ENCODE data around the gene XPO6.

The XPO6 gene

GRCh38 chr16:28210979-28211588 is 681 bp downstream of the XPO6 start:
- DNase-seq (ENCODE audit: low read depth in 2 of 2) = peak in 1 of 2 donors; percentile 34

GRCh38 chr16:28210264-28210663 is 1.5 kb downstream of the XPO6 start:
- no peak for DNase-seq (ENCODE audit: low read depth in 2 of 2)

GRCh38 chr16:28208824-28209223 is 2.9 kb downstream of the XPO6 start:
- no peak for DNase-seq (ENCODE audit: low read depth in 2 of 2)

GRCh38 chr16:28208131-28208530 is 3.6 kb downstream of the XPO6 start:
- no peak for DNase-seq (ENCODE audit: low read depth in 2 of 2)

- DNase-seq (ENCODE audit: low read depth in 2 of 2) = no peak
Measured at GRCh38 chr16:28207399-28207798, 4.4 kb downstream of the XPO6 start.

- DNase-seq (ENCODE audit: low read depth in 2 of 2) = no peak
Measured at GRCh38 chr16:28205974-28206373, 5.8 kb downstream of the XPO6 start.

GRCh38 chr16:28205117-28205899 is 6.5 kb downstream of the XPO6 start:
- DNase-seq (ENCODE audit: low read depth in 2 of 2) = no peak

GRCh38 chr16:28204622-28205021 is 7.1 kb downstream of the XPO6 start:
- DNase-seq (ENCODE audit: low read depth in 2 of 2) = no peak

- DNase-seq (ENCODE audit: low read depth in 2 of 2) = no peak
Measured at GRCh38 chr16:28204204-28204603, 7.6 kb downstream of the XPO6 start.

GRCh38 chr16:28202147-28202746 is 9.5 kb downstream of the XPO6 start:
- DNase-seq (ENCODE audit: low read depth in 2 of 2) = no peak

- DNase-seq (ENCODE audit: low read depth in 2 of 2) = no peak
Measured at GRCh38 chr16:28200661-28201060, 11.1 kb downstream of the XPO6 start.

GRCh38 chr16:28196387-28196987 is 15.3 kb downstream of the XPO6 start:
- no peak for DNase-seq (ENCODE audit: low read depth in 2 of 2)

GRCh38 chr16:28195859-28196258 is 15.9 kb downstream of the XPO6 start:
- DNase-seq (ENCODE audit: low read depth in 2 of 2) = no peak

- DNase-seq (ENCODE audit: low read depth in 2 of 2) = no peak
Measured at GRCh38 chr16:28193530-28194423, 18.0 kb downstream of the XPO6 start.

GRCh38 chr16:28192806-28193529 is 18.8 kb downstream of the XPO6 start:
- DNase-seq (ENCODE audit: low read depth in 2 of 2) = peak; percentile 54 to 58

- DNase-seq (ENCODE audit: low read depth in 2 of 2) = no peak
Measured at GRCh38 chr16:28191364-28191960, 20.3 kb downstream of the XPO6 start.

- DNase-seq (ENCODE audit: low read depth in 2 of 2) = no peak
Measured at GRCh38 chr16:28189245-28189644, 22.5 kb downstream of the XPO6 start.

- DNase-seq (ENCODE audit: low read depth in 2 of 2) = no peak
Measured at GRCh38 chr16:28188085-28188916, 23.5 kb downstream of the XPO6 start.

- DNase-seq (ENCODE audit: low read depth in 2 of 2) = no peak
Measured at GRCh38 chr16:28187595-28188004, 24.2 kb downstream of the XPO6 start.

- no peak for DNase-seq (ENCODE audit: low read depth in 2 of 2)
Measured at GRCh38 chr16:28186752-28187151, 25.0 kb downstream of the XPO6 start.
